Heart left ventricle (tissue), 16 donors: ENCODE data around the gene KRTAP5-1. TPM values are rescaled to one million over a fixed set of nuclear protein-coding genes. Genes with fewer than 3 reads are reported as not detected.

ENCODE experiments used
- ATAC-seq, 4 donors: fragments of 200-7000 bp; cut with Tn5 transposase; one replicate each; pipeline ENCODE4 v1.9.1; 2020 to 2022; ENCODE audit warnings: moderate library complexity in 4 of 4, mild to moderate bottlenecking in 3 of 4, moderate number of reproducible peaks in 1 of 4
- DNase-seq, 5 donors: peaks; one replicate each; pipeline ENCODE4 v3.0.0-alpha.2; 2020
- H3K27ac ChIP-seq, 12 donors: fragments of 200-600 bp; sonication (generic) in 4 of 12; one replicate each; pipeline versions ENCODE4 v1.5.0 to v1.8.0; 2016 to 2022; ENCODE audit warnings: mild to moderate bottlenecking in 2 of 12
- H3K27me3 ChIP-seq, 9 donors: fragments of 200-600 bp; sonication (generic) in 2 of 9; one replicate each; pipeline versions ENCODE4 v1.5.1 to v1.8.0; 2016 to 2022; ENCODE audit warnings: mild to moderate bottlenecking in 3 of 9
- H3K36me3 ChIP-seq, 9 donors: fragments of 200-600 bp; sonication (generic) in 2 of 9; one replicate each; pipeline versions ENCODE4 v1.5.0 to v1.8.0; 2018 to 2022; ENCODE audit warnings: mild to moderate bottlenecking in 2 of 9
- H3K4me1 ChIP-seq, 12 donors: fragments of 200-600 bp; sonication (generic) in 4 of 12; one replicate each; pipeline versions ENCODE4 v1.5.0 to v1.8.0; 2016 to 2022; ENCODE audit warnings: mild to moderate bottlenecking in 3 of 12
- H3K4me3 ChIP-seq, 12 donors: fragments of 200-600 bp; sonication (generic) in 4 of 12; one replicate each; pipeline versions ENCODE4 v1.5.0 to v1.8.0; 2017 to 2022; ENCODE audit warnings: mild to moderate bottlenecking in 9 of 12, moderate library complexity in 4 of 12
- H3K9me3 ChIP-seq, 12 donors: fragments of 200-600 bp; sonication (generic) in 4 of 12; one replicate each; pipeline versions ENCODE4 v1.5.0 to v1.8.0; 2016 to 2022; ENCODE audit warnings: mild to moderate bottlenecking in 1 of 12
- POLR2A ChIP-seq, 2 donors: fragments of 450-650 bp; IDR thresholded peaks; one replicate each; pipeline ENCODE4 v1.6.1; 2017; ENCODE audit warnings: antibody characterized with exemption in 2 of 2, mild to moderate bottlenecking in 2 of 2, moderate library complexity in 2 of 2
- WGBS, 4 donors: extraction: QIAGEN DNeasy Blood & Tissue Kit in 2 of 4; methylation state at CpG; one replicate each; pipeline versions ENCODE4 v1.1.5 to v1.1.7; 2013 to 2018; 5-methylcytosine and 5-hydroxymethylcytosine counted together
- intact Hi-C, 10 donors: fragments of 100-400 bp; cut with DNase I; formaldehyde crosslinking; loops; one replicate each; pipeline versions ENCODE4 v1.11.1 to v1.14.2; 2022
- polyA plus RNA-seq, 2 donors: library from polyadenylated mRNA; stranded (reverse); fragments of 200-250 nt; gene quantifications; one replicate each; pipeline ENCODE4 v1.2.3, GENCODE V29; 2013
- total RNA-seq, 9 donors: library from RNA; depleted of rRNA in 2 of 9; stranded (reverse); fragments of >200 nt in 2 of 9; fragmentation: NEBNext Ultra II Directional in 3 of 9; extraction: Animal tissue kit (Norgen Biotek cat#: 25700) in 3 of 9; gene quantifications; one replicate each; pipeline versions ENCODE4 v1.1.0 to v1.2.4, GENCODE V29; 2016 to 2023
- TF ChIP-seq, protein P1 (sequence below), 12 donors: fragments of 200-600 bp; sonication (generic) in 4 of 12; IDR thresholded peaks; one replicate each; pipeline versions ENCODE4 v1.5.0 to v1.8.0; 2018 to 2022; ENCODE audit warnings: antibody characterized with exemption in 12 of 12, mild to moderate bottlenecking in 5 of 12
- donor health status: ischemic (EF 13 %, LVEDD 7.1; RV severe dilation, severe dysfunction).
- donor health status: healthy with polysubstance abuse.
- donor health status: DM: no; HTN: yes; CAD: no.
- donor health status: DM: no; HTN: no; CAD: no.
- donor health status: ischemic (EF 25% LVEDD 6.9; RV normal size, moderate dysfunction).
- donor health status: ischemic (EF 25% LVEDD 5.7; RV mildly dilated, moderate dysfunction).
- donor health status: healthy.
- donor health status: DM: yes; HTN: yes; CAD: no.
- donor health status: ischemic (EF 35%, LVEDD 5.7; RV mildly dilated, moderate dysfunction).
- donor health status: nonischemic (EF 11% LVEDD 7.7; RV severe dilation, severe dysfunction).
- donor health status: DM: yes; HTN: yes; CAD: no.
- donor health status: PGD.
- donor health status: ischemic (EF 29% LVEDD 5.4; RV normal size, mild dysfunction).
- donor health status: nonischemic (EF 23%, LVEDD 6.1; RV moderate dilation, normal function).

Gene KRTAP5-1
- total and polyA plus RNA-seq, 11 donors = not detected

DNA sequence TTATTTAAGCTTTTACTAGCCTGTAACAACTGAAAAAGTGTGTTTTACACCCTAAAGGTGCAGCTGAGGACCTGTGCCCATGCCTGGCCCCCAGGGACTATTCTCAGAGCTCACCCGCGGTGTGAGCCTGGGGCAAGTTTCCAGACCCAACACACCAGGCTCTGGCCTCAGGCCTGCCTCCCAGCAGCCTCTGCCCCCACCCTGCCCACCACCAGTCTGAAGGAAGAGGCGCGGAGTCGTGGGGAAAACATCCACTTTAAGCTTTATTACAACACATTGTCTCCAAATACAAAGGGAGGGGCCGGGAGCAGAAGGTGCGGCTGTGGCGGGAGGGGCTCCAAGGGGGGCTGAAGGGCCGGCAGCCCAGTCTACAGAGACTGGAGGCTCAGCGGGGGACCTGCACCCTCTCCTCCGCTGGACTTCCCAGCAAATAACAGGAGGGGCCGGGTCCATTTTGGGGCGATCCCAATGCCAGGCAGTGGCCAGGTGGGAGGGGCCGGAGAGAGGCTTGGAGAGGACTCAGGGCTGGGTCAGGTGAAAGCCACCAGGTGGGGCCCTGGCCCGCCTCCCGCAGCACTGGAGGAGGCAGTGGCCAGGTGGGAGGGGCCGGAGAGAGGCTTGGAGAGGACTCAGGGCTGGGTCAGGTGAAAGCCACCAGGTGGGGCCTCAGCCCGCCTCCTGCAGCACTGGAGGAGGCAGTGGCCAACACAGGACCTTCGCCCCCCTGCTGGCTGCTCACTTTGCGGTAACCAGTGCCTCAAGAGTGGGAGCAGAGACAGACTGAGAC, 31.1 kb downstream of the KRTAP5-1 start:
- TF ChIP-seq POLR2A (IDR thresholded peaks at IDR 0.05) = no peak
- TF ChIP-seq, protein P1, sequence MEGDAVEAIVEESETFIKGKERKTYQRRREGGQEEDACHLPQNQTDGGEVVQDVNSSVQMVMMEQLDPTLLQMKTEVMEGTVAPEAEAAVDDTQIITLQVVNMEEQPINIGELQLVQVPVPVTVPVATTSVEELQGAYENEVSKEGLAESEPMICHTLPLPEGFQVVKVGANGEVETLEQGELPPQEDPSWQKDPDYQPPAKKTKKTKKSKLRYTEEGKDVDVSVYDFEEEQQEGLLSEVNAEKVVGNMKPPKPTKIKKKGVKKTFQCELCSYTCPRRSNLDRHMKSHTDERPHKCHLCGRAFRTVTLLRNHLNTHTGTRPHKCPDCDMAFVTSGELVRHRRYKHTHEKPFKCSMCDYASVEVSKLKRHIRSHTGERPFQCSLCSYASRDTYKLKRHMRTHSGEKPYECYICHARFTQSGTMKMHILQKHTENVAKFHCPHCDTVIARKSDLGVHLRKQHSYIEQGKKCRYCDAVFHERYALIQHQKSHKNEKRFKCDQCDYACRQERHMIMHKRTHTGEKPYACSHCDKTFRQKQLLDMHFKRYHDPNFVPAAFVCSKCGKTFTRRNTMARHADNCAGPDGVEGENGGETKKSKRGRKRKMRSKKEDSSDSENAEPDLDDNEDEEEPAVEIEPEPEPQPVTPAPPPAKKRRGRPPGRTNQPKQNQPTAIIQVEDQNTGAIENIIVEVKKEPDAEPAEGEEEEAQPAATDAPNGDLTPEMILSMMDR (IDR thresholded peaks at IDR 0.05) = no peak
- Histone ChIP-seq H3K27ac (no peak overlapping the region), H3K4me1 (peaks cover 4 to 58% (median 25%) of the 10 kb centered on the region in 12 donors), H3K4me3 (no peak overlapping the region), H3K27me3 (no peaks in the 10 kb centered on the region), H3K9me3 (no peaks in the 10 kb centered on the region), H3K36me3 (peaks cover 0 to 19% (median 16%) of the 10 kb centered on the region in 9 donors)
- DNase-seq (peak in 3 of 5 donors; percentile 22 to 49 (median 23)), ATAC-seq (no peak)
- intact Hi-C loops = no loop called here
- 78 to 83% (median 80%) methylated on average over 17 to 20 of the region's 20 CpGs for WGBS, 4 donors

DNA sequence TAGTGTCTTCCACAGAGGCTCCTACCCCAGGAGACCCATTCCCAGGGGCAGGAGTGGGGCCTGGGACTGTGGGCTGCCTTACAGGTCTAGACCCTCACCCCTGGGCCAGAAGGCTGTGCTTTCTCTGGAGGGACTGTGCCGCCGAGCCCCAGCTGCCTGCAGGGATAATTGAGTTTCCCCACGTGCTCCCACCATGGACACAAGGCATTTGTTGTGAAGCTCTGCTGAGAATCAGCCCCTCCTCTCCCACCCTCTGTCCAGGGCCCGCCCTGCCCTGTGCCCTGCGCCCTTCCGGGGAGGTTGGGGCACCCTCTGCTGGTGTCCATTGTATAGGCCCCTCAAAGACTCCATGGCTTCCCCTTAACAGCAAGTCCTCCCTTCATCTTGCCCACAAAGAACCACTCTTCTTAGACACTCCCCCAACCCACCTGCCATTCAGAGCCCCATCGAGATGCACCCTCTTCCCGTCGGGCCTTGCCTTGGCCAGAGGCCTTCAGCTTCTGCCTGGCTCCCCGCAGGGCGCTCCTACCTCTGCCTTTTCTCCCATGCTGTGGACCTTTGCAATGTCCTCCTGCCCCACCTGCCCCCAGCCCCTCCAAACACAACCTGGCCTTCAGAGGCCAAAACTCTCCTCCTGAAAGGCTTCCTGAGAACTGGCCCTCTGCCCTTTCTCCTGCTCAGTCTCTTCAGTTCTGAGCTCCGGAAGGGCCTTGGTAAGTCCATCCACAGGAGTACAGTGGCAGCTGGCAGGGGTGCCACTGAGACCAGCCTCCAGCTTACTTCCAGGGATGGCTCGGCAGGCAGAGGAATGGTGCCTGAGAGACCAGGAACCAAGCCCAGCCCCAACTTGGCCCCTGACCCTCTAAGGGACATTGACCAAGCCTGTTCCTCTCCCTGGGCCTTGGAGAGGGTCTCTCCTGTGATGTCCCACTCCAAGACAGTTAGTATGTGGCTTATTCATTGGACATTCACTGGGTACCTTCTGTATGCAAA, 35.4 kb downstream of the KRTAP5-1 start:
- intact Hi-C loops = loop anchor here in 6 of 10 donors (2.0 to 10.0 kb wide), 3 partner anchors 75 to 85 kb away; partner anchors contain the start of genes KRTAP5-5 (in 4 of the 6) and KRTAP5-4 (in 3 of the 6)
- peak in 2 of 5 donors; percentile 18 to 48 for DNase-seq
- H3K4me1 ChIP-seq = peaks cover 8 to 57% (median 25%) of the 10 kb centered on the region in 12 donors
- TF ChIP-seq, protein P1 (IDR thresholded peaks at IDR 0.05) = peak in 2 of 12 donors; percentile 10 to 24
- TF ChIP-seq POLR2A (IDR thresholded peaks at IDR 0.05) = no peak
- WGBS, 4 donors = 80 to 90% (median 85%) methylated on average over 13 of the region's 13 CpGs
- no peaks in the 10 kb centered on the region for H3K9me3 ChIP-seq
- peak overlapping the region; percentile 72 to 95 (median 84) for H3K27ac ChIP-seq
- peak in 1 of 4 donors; percentile 19 for ATAC-seq
- no peak overlapping the region for H3K4me3 ChIP-seq
- peaks cover 0 to 33% (median 9%) of the 10 kb centered on the region in 9 donors for H3K27me3 ChIP-seq
- no peaks in the 10 kb centered on the region for H3K36me3 ChIP-seq

DNA sequence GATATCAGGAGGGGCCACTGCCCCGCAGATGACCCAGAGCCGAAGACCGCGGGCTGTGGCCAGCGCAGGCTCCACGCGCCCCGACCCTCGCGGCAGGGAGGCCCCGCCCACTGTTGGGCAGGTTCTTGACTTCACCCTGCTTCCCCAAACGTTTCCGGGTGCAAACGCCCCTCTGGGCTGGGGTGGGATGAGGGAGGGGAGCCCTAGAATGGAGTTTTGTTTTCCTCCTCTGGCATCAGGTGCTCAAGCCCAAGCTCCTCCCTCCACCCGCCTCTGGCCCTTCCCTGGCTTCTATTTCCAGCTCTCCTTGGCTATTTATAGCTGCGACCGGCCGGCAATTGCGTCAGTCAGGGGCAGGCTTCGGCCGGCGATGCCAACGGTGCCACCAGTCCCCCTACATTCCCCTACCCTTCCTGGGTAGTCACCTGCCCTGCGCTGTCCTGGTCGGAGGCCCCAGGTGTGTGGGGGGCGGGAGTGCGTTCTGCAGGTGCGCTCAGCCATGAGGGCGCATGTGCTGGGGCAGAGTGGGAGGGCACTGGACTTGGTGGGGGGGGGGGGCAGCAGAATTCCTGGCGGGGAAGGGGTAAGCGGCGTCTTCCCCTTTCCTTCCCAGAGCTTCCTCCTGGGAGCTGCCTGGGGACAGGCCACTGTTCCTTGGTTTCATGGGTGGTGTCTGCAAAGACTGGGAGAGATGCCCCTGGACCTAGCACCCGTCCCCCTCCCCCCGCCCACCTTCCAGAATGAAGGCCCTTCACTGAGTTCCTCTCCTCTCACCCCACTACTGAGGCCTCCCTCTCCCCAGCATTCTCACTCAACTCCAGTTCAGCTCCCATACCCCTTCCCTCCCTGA, 36.6 kb downstream of the KRTAP5-1 start:
- Histone ChIP-seq H3K4me1 (peaks cover 8 to 46% (median 23%) of the 10 kb centered on the region in 12 donors), H3K36me3 (no peaks in the 10 kb centered on the region), H3K27me3 (peaks cover 0 to 35% (median 9%) of the 10 kb centered on the region in 9 donors), H3K27ac (peak overlapping the region; percentile 72 to 95 (median 84)), H3K4me3 (peak overlapping the region in 10 of 12 donors; percentile 29 to 63 (median 52)), H3K9me3 (no peaks in the 10 kb centered on the region)
- intact Hi-C loops = loop anchor here in 6 of 10 donors (2.0 to 10.0 kb wide), 3 partner anchors 76 to 86 kb away; partner anchors contain the start of genes KRTAP5-5 (in 4 of the 6) and KRTAP5-4 (in 3 of the 6)
- TF ChIP-seq, protein P1 (IDR thresholded peaks at IDR 0.05) = no peak
- peak in 1 of 2 donors; percentile 64 for TF ChIP-seq POLR2A (IDR thresholded peaks at IDR 0.05)
- ATAC-seq (peak; percentile 79 to 91 (median 80)), DNase-seq (peak; percentile 82 to 90 (median 85))
- WGBS, 4 donors = 5 to 11% (median 9%) methylated on average over 26 to 34 of the region's 34 CpGs
